ENCODE results near the gene OR3A3.
"Not testable (repeated sequence)": the region's sequence is repeated elsewhere in the genome, so short reads cannot be mapped to it uniquely, and the experiment has no call there.

OR3A3 gene

DNA sequence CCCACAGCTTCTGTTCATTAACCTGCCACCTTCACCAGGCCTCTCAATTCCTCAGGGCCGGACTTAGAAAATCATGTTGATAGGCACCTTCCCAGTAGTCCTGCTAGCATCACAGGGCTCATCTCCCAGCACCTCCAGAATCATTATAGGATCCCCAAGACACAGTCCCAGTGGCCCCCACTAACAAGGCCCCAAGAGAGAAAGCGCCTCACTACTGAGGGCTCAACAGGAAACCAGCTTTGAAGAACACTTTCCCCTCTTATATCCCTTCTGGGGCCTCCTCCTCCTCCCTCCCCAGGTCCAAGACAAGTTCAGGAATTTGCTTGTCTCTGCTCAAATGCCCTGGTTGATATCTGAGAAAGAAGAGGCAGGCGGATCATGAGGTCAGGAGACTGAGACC is at the start of gene OR3A3:
OR3A3 (plus strand) TSS at position 301 of the 400 bp plus-strand sequence.
- FAIRE-seq: no peak

DNA sequence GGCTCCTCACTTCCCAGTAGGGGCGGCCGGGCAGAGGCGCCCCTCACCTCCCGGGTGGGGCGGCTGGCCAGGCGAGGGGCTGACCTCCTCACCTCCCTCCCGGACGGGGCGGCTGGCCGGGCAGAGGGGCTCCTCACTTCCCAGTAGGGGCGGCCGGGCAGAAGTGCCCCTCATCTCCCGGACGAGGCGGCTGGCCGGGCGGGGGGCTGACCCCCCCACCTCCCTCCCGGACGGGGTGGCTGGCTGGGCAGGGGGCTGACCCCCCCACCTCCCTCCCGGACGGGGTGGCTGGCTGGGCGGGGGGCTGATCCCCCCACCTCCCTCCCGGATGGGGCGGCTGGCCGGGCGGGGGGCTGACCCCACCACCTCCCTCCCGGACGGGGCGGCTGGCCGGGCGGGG is 40.0 kb upstream of the OR3A3 start:
- not testable (repeated sequence) for FAIRE-seq

DNA sequence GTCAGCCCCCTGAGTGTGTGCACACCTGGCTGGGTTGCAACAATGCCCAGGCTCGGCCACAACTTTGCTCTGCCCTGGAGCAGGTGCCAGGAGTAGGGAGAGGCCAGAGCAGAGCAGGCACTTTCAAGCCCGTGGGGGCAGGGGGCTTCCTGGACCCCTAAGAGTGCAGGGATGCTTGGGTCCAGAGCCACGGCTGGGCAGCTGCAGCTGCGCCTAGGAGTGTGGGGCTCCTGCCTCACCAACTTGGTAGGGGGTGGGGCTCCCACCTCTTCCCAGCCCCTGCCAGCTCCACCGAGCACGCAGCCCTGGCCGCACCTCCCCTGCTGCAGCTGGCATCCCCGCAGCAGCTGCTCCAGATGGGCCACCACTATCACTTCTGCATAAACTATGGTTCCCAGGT is 32.8 kb upstream of the OR3A3 start:
- FAIRE-seq: no peak

DNA sequence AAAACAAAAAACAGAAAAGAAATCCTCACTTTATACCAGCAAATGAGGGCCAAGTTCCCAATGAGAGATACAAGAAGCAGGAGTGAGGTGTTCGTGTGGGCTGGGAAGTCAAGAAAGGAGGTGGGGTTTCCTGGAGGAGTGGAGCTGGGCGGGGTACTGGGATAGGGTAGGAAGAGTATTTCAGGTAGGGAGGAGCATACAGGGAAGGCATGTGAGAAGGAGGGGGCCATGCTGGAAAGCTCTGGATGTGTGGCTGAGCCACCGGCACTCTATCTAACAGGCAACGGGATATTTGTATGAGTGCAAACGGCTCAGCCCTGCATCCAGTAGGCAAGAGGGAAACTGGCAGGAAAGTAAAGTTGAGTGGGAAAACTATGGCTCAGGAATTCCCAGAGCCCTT is 29.2 kb upstream of the OR3A3 start:
- no peak for FAIRE-seq

DNA sequence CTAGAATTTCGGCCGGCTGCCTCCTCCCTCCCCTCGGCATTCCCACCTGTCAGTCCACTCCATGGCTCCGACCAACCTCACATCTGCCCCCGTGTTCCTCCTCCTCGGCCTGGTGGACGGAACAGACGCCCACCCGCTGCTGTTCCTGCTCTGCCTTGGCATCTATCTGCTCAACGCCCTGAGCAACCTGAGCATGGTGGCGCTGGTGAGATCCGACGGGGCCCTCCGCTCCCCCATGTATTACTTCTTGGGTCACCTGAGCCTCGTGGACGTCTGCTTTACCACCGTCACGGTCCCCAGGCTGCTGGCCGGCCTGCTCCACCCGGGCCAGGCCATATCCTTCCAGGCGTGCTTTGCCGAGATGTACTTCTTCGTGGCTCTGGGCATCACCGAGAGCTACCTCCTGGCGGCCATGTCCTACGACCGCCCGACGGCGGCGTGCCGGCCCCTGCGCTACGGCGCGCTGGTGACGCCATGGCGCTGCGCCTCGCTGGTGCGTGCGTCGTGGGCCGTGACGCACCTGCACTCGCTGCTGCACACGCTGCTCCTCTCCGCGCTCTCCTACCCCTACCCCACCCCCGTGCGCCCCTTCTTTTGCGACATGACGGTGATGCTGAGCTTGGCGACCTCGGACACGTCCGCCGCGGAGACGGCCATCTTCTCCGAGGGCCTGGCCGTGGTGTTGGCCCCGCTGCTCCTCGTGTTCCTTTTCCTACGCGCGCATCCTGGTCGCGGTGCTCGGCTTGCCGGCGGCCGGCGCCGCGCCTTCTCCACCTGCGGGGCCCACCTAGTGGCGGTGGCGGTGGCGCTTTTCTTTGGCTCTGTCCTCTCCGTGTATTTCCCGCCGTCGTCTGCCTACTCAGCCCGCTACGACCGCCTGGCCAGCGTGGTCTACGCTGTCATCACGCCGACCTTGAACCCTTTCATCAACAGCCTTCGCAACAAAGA is 25.0 kb upstream of the OR3A3 start, which contains the start of gene OR3A2:
OR3A2 (minus strand) TSS at position 440 of the 948 bp plus-strand sequence.
- no peak for FAIRE-seq

DNA sequence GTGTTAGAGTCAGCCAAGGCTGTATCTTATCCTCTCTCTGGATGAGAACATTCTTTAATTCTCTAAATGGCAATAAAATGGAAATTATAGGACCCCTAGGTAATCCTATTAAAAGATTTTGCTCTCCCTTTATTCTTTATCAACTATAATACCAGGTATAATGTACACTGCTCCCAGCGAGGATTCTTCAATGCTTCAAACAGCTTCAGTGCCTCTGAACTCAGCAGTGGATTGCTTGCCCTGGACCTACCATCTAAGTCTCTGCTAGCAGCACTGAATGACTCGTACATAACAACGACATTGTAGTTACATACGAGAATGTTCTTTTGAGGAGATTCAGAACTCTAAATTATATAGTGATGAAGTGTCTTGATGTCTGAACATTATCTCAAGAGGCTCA is 21.4 kb upstream of the OR3A3 start:
- no peak for FAIRE-seq

DNA sequence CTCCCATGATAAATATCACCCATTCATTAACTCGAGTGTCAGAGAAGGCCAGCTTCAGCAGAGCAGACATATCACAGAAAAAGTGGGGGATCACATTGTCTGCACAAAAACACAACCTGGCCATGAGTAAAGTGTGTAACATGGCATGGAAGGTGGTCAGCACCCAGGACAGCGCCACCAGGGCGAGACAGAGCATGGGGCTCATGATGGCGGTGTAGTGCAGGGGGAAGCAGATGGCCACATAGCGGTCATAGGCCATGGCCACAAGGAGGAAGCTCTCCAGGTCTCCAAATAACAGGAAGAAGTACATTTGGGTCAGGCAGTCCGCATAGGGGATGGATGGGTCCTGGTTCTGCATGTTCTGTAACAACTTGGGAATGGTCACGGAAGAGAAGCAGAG is 13.4 kb upstream of the OR3A3 start:
- FAIRE-seq: not testable (repeated sequence)

DNA sequence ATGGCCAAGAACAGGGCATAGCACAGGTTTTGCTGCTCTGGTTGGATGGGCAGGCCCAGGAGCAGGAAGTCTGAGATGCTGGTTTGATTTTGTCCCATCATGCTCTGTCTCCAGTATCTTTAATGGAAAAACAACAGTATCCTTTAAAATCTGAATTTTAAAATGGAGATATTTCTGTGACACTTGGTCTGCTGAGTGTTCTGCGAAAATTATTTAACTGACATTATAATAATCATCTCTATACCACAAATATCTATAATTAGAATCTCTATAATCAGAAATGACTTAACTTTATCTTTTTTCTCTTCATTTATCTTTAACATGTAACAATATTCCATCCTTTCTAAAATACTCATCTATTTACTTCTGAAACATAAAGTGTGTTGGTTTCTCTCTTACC is 12.9 kb upstream of the OR3A3 start, which contains the start of gene OR1E1:
OR1E1 (minus strand) TSS at position 101 of the 400 bp plus-strand sequence; CDS start at position 101, 0 bp downstream.
- FAIRE-seq: no peak

DNA sequence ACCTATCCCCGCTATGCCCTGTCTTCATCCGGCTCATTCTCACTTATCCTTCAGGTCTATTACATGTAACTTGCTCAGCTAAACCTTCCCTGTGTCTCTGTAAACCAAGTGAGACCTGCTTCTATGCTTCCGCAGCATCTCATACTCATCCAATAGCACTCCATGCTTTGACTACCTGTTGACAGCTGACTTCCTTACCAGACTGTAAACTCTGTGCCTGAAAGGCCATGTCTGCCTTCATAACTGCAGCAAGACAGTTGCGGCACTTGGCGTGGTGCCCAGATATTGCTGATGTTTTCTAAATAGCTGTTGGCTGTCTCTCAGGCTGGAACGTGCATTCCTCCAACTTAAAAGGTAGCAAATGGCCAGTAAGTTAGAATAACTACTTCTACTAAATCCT is 11.1 kb upstream of the OR3A3 start:
- FAIRE-seq: no peak

DNA sequence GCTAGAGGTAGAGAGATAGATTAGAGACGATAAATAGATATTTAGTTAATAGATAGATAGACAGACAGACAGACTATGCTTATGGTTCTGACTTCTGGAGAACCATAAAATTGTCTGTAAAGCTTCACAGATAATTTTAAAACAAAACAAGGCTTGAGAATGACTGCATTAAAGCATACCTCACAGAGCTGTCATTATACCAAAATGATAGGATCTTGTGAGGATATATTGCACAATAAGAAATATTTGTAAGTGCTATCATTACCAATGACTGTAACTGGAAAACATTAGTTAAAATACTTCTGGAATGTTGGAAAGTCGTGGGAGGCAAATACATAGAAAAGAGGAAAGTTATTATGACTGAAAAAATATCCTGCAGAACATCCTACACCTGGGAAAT is 9.4 kb upstream of the OR3A3 start:
- FAIRE-seq: no peak

DNA sequence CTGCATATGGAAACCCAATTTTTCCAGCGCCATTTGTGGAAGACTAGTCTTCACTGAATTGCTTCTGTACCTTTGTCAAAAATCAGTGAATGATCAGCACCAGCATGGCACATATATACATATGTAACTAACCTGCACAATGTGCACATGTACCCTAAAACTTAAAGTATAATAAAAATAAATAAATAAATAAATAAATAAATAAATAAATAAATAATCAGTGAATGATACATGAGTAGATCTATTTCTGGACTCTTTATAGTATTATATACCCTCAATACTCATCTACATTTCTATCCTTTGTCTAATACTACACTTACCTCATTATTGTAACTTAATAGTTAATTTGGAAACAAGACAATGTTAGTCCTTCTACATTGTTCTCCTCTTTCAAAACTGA is 7.3 kb upstream of the OR3A3 start:
- FAIRE-seq: not testable (repeated sequence)

DNA sequence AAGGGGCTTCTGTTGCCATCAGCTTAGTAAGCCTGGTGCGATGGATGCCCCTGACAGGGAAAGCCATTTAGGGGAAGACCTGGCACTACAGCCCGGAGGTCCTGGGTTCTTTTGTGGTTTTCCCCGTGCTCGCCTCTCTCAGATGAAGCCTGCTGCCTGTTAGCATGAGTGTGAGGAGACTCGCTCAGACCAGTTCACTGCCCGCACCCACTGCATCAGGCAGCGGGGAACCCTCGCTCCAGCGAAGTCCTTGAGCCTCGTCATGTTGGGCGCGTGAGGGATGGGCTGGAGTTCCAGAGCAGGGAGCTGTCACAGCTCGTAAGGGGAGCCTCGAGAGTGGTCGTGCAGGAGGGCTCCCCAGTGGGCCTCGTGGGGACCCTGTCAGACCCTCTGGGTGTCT is 1.0 kb downstream of the OR3A3 start:
- FAIRE-seq: not testable (repeated sequence)

DNA sequence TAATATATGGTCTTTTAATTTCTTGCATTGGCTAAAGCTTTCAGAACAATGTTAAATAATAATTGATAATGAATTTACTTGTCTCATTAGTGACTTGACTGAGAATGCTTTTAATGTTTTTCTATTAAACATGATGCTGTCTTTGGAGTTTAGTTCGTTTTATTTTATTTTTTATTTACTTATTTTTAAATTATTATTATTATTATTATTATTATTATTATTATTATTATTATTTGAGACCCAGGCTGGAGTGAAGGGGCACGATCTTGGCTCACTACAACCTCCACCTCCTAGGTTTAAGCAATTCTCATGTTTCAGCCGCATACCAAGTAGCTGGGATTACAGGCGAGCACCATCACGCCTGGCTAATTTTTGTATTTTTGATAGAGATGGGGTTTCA is 4.4 kb downstream of the OR3A3 start:
- no peak for FAIRE-seq

DNA sequence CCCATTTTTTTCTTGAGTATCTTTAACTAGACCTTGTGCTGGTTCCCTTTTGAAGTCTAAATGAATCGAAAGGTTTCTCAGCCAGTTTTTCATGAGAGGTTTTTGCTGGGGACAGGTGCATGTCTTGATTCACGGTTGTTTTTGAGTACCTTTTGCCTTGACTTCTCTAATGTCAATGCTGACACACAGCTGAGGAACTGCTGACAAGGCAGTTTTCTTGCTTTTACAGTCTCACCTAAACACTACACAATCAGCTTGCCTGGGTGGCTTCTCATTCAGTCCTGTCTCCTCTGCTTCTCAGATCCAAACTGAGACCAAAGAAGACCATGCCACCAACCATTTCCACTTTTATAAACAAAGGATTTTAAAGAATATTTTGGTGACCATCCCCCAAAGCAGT is 7.1 kb downstream of the OR3A3 start:
- no peak for FAIRE-seq

DNA sequence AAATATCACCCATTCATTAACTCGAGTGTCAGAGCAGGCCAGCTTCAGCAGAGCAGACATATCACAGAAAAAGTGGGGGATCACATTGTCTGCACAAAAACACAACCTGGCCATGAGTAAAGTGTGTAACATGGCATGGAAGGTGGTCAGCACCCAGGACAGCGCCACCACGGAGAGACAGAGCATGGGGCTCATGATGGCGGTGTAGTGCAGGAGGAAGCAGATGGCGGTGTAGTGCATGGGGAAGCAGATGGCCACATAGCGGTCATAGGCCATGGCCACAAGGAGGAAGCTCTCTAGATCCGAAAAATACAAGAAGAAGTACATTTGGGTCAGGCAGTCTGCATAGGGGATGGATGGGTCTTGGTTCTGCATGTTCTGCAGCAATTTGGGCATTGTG is 22.0 kb downstream of the OR3A3 start:
- not testable (repeated sequence) for FAIRE-seq

DNA sequence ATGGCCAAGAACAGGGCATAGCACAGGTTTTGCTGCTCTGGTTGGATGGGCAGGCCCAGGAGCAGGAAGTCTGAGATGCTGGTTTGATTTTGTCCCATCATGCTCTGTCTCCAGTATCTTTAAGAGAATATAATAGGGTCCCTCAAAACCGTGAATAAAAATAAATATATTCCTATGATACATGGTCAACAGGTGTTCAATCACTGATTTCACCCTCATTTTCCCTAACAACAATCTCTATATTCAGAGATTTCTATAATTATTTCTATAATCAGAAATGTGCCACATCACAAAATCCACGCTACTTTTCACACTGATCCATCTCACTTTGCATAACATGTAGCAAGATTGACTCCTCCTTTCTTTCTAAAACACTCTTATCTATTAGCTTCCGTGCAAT is 22.6 kb downstream of the OR3A3 start, which contains the start of gene OR1E2:
OR1E2 (minus strand) TSS at position 101 of the 400 bp plus-strand sequence; CDS start at position 101, 0 bp downstream.
- FAIRE-seq: no peak

DNA sequence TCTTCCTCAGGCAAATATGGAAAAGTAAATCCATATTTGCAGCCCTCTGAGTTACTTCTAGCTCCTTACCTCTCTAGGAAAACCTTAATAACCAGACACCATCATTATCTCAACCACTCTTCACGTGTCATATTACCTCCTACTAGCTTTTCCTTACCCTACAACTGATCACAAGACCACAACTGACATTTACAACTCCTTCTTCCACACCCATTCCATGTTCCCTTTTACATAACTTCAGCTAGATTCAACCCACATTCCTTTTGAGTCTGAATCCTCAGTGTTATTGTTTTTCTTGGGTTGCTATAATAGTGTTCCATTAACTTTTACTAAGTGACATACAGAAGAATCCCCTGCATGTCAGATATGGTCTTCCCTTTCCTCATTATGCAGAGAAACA is 27.2 kb downstream of the OR3A3 start:
- FAIRE-seq: no peak

DNA sequence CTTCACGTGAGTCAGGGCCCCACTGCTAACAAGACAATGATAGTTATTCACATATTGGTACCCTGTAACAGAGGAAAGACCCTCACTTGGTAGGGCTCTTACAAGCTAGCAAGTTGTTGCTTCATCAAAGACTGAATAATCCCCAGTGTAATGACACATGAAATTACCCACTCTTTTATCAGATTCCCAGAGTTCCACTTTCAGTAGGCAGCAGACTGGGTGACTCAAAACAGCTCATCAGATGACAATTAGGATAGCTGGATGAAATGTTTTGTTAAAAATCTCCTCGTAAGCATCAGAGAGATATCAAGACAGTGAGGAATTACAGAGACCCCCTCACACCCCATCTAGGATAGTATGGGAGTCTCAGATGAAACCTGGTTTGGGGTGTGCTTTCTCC is 29.3 kb downstream of the OR3A3 start:
- no peak for FAIRE-seq

DNA sequence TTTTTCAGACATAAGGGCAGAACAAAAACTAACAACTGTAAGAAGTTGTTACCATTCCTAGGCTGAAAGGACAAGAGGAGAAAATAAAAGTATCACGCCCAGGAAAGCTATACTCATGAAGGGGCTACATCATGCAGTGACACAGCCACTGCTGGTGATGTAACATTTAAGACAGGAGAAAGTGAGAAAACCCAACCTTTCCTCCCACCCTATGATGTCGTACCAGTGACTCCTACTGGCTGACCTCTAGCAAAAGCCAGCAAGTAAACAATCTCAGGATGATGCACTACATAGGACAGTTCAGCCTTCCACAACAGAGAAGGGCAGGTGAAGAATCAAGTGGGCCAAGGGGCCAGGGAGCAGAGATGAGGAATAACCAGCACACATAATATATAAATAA is 36.5 kb downstream of the OR3A3 start:
- FAIRE-seq: no peak

DNA sequence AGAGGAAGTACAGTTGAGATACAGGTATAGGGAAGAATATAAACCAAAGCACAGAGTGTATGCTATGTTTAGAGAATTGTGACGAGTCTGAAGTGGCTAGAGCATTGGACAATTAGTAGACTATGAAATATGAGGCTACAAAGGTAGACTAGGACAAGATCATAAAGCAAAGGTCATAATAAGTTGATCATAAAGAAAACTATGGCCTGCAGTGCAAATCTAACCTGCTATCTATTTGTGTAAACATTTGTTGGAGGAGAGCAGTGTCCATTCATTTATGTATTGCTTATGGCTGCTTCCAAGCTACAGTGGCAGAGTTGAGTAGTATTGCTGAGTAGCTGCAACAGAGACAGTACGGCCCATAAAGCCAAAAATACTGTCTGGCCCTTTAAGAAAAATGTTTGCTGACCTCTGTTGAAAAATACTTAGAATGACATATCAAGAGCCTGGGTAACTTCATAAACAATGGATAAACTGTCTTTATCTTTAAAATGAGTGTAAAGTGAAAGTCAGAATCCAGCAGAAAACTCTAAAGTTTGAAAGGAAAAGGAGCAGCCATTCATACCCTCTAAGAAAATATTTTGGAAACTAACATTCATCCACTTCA is 37.0 kb downstream of the OR3A3 start:
- no peak for FAIRE-seq

DNA sequence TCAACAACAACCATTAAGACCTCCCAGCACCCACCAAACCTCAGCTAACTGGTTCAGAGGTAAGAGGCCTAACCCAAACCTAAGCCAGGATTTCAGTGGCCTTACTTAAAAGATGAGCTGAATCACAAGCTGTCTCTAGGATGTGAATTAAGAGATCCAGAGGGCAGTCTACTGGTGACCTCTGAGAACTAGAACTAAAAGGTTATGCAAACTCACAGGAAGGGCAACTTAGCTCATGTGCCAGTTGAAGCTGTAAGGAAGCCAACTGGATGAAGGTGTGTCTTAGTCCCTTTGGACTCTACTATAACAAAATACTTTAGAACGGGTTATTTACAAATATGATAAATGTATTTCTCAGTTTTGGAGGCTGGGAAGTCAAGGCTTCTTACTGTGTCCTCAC is 55.2 kb downstream of the OR3A3 start:
- not testable (repeated sequence) for FAIRE-seq

DNA sequence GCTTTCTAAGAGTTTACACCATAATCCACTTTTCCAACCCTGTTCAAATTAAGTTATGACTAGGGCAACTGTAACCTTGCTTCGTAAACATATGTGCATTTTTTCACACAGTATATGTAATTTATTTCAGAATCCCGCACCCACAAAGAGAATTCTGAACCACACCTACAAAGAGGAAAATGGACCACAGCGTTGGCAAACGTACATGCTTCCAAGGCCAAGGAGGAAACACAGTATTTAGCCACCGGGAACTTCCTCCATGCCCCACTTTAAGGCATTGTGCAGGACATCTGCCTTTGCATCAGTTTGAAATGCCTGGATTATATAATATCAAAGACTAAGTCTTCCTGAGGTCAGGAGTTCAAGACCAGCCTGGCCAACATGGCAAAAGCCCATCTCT is 58.4 kb downstream of the OR3A3 start:
- FAIRE-seq: no peak

DNA sequence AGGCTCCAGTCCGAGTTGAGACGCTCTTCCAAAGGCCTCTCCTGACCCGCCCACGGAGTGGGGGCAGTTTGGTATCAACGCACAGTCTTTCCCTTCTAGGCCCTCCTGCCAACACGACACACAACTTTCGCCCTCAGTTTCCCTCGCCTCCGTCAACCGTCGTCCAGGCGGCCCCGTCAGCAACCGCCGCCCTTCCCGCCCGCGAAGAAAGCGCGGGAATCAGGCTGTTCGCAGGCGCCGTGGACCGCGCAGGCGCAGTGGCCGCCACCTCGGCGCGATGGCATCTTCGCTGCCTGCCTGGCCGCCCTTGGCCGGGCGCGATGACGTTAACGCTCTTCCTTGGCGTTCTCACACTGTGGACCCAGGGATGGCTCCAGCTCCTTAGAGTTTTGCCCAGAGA is 60.4 kb downstream of the OR3A3 start, which contains the start of gene SPATA22:
SPATA22 (minus strand) TSS at position 221 of the 400 bp plus-strand sequence. CDS start 2,494 bp downstream, outside the sequence.
- FAIRE-seq: no peak

DNA sequence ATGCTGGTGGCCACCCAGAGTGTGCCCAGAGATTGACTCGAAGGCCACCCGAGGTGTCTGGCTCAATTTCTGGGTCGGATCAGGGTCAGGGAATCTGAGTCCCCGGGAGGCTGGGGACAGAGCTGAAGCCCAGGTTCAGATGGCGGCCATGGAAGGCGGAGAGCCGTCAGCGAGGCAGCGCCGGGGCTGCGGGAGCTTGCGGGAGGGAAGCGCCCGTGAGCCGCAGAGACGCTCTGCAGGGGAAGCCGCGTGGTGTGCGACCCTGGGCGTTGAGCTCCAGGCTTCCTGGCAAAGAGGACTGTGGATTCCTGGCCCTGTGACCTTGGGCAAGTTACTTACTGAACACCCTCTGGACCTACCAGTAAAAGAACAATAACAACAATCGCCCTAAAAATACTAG is 61.0 kb downstream of the OR3A3 start:
- no peak for FAIRE-seq

Measured in colon (tissue), 2 donors.